GM18868 (cell line): ENCODE data around the gene ANO2.
"Not testable (repeated sequence)": the region's sequence is repeated elsewhere in the genome, so short reads cannot be mapped to it uniquely, and the experiment has no call there.

ENCODE experiments used
- ATAC-seq: cut with Tn5 transposase; IDR thresholded peaks from one replicate; pipeline ENCODE4 v1.9.1; 2021; ENCODE audit warnings: mild to moderate bottlenecking, moderate library complexity; ENCODE audit not compliant: unreplicated experiment

ANO2 gene

DNA sequence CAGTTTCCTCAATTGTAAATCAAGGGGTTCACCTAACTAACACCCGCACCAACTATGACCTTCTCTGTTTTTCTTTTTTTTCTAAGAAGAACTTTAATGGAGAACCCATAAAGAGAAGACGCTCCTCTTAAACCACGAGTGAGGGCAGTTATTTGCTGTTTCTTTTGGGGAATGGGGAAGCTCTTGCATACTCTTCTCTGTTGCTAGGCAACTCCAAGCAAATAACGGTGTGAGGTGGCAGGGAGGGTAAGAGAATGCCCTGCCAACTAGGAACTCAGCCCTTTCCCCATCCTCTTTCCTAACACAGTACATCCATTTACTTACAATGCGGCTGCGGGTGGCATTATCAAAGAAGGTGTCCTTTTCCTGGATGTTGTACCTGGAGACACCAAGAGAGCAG, 114.9 kb downstream of the ANO2 start:
- no peak for ATAC-seq

DNA sequence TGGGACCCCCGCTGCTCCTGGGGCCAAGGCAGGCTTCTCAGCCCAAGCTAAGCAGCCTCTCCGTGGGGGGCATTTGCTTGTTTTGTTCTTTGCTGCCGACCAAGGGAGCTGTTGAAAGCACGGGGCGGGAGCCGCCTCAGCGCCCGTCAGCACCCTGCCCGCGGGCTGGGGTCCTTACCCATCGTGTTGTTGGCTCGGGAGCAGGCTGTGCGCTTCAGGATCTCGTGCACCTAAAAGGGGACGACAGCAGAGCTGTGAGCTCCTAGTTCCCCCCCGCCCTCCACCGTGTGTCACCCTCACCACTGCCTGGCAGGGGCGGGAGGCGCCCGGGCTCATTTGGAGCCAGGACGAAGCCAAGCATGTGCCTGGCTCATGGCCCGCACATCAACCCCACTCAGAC, 117.5 kb downstream of the ANO2 start:
- ATAC-seq, result no peak

DNA sequence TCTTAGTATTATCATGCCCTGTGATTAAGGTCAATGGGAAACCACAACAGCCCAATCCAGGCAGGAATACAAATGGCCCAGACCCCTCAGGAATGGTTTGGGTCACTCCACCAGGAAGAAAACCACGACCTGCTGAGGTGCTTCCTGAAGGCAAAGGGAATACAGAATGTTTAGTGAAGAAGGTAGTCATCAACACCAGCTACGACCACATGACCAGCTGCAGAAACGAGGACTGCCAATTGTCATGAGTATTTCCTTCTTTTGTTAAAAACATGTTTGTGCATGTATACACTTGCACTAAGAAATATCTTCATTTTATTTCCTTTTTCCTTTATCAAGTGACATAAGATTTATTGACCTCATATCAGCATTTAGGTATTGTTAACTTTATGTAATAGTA, 119.3 kb downstream of the ANO2 start:
- ATAC-seq, result not testable (repeated sequence)

DNA sequence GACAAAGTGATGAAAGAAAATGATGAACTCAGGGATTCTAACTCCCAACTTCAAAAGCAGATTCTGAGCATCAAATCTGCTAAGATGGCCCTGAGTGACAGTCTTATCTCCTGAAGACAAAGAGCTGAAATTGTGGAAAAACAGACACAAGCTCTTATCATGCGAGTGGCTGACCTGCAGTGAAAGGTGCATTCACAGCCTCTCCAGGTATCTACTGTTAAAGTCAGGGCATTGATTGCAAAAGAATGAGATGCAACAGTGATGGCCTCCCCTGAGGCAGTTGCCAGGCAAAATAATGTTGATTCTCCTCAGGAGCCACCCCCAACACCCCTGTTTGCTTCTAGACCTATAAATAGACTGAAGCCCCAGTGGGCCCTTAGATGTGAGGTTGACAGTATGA, 126.2 kb downstream of the ANO2 start:
- not testable (repeated sequence) for ATAC-seq

DNA sequence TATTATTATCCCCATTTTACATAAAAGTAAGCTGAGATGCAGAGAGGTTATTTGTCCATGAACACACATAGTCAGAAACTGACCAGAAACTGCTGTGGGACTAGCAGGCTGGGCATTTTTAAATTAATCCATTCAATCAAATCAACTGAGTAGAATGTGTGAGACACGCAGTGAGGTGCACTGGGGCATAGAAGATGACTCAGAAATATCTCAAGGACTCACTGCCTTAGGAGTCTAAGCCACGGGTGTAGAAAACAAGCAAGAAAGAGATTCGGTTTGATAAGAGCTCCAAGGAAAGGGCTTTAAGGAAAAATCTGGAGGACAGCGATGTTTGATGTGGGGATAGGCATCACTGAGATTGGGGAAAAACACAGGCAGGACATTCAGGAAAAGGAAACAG, 127.8 kb downstream of the ANO2 start:
- no peak for ATAC-seq

DNA sequence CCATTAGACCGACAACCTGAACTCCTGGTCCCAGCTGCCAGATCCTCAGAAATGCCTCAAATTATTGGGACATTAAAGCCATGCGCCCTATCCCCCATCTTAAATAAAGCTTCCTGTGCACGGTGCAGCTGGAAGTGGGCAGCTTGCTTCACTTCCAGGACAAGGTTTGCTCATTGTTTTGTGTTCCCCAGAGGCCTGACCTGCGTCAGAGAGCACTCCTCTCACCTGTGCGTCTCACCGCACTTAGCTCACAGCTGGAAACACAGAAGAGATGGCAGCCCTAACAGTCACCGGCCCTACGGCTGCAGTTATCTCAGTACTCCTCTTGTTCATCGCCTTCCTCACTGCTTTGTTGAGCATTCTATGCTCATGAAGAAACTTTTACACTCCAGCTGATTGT, 135.5 kb downstream of the ANO2 start:
- ATAC-seq, result no peak

DNA sequence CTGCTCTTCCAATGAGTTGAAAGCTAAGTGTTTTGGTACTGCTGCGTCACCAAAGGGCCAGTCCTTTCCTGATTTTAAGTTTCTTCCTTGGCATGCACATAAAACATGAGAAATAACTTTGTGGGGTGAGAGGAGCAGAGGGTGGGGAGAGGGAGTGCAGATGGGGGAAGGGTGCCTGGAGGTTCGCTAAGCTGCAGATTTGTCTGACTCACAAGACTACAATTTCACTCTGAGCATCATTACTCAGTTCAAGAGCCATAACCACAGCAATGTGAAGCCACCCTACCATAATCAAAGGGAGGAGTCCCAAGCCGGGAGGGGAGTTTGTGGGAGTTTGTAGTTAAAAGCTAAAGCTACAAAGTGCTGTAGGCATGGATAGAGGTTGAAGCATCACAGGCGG, 136.1 kb downstream of the ANO2 start:
- ATAC-seq, result no peak

DNA sequence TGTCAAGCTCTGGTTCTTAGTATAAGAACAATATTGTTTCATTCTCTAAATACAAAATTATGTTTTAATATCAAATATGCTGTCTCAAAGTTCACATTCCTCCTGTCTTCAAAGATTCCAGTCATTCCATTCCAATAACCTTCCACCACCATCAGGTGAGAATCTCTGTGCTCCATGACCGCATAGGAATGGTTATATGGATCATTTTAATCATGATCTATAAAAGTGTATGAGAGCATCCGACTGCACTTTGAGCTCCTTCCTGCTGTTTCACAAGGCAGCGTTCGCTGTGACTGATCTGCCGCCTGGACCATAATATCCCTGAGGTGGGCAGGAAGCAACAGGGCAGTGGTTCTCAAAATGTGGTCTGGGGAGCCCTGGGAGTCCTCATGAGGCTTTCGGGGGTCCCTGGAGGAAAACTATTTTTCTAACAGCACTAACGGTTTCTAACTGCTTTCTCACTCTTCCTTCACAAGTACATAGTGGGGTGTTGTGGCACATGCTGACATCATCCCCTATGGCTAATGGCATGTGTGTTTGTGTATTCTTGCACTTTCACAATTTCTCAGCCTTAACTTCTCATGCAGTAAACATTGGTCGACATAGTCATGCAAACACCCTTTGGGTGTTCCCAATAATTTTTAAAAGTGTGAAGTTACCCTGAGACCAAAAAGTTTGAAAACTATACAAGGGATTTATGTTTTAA, 137.4 kb downstream of the ANO2 start:
- no peak for ATAC-seq

DNA sequence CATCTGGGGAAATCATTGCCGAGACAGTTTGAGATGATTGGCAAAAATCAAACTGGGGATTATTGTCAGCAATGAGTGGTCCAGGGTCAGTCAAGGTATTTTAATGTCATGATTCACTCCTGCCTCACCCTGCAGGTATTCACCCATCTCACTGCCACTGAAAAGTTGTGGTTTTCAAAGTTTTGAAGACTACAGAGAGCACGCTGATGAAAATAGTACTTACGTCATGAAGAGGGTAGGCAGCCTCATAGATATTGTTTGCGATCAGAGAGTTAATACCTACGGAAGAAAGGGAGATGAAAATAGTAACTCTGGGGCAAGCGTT, 138.0 kb downstream of the ANO2 start:
- no peak for ATAC-seq

DNA sequence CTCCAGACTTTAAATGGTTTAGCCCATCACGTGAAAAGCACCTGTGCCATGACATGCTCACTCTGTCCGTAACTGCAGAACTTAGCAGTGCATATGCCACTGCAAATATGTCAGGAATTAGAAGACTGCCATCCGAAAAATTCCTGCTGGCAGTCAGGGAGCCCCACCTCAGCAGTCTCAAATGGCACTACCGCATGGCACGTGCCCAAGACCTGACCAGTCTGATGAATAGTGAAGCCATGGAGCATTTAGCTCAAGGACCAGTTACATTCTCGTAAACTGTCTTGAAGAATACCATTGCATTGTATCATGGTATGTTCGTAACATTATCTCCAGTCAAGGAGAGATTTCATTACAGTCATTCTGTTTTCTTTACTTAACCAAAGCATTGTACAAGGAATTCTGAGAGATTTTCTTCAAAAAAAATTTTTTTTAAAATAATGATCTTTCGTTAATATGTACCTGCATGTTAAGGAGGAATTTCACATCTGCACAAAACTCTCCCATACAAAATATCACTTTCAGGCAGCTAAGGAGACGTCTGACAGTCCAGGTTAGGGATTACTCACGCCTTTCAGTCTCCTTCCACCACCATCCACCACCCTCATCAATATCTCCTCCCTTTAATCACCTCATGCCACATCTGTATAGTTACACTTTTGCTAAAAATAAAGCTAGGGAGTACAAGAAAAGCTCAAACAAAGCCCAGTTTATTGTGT, 138.5 kb downstream of the ANO2 start:
- no peak for ATAC-seq

DNA sequence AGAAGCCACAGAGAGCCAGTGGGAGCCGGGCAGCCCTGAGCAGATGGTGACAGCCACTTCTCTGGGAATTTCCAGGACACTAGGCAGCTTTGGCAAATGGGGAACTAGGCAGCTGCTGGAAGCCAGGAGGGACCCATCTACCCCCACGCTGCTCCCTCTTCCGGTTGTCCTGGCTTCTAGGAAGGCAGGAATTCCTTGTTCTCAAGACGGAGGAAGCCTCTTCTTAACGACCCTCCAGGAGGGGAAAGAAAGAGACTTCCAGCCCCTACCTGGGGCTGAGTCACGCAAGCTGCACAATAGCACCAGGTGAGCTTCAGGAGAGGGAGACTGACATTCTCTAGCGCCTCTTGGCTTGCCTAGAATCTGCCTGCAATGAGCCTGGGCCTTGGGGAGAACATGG, 141.5 kb downstream of the ANO2 start:
- ATAC-seq, result no peak

DNA sequence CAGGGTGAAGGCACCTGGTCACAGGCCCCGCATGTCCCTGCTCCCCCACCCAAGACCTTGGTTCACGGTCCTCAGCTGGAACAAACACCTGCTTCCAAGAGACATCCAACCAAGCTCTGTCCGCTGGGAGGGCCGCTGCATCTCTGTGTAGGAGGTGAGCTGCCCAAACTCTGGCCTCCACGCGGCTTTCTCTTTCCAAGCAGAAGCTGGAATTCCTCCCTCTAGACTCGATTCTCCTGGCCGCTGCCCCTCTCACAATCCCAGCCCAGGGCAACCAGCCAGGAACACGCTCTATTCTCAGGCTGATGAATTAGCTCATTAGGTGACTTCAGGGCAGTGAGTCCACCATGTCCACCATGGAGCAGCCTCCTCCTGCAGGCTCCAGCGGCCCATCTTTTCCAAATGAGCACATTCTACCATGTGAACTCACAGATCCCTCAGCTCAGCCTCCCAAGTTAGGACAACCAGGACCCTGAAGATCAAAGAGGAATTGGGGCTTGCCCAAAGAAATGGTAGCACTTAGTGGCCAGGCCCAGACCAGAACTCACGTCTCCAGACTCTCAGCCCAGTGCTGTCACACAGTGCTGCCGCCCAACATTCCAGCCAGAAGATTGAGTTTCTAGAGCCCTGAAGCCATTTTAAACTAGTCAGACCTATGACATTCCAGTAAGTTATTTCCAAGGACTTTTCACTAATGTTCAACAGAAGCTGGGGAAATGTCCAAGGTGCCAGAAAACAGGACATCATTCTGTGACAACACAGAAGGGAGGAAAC, 146.6 kb downstream of the ANO2 start:
- ATAC-seq, result no peak

DNA sequence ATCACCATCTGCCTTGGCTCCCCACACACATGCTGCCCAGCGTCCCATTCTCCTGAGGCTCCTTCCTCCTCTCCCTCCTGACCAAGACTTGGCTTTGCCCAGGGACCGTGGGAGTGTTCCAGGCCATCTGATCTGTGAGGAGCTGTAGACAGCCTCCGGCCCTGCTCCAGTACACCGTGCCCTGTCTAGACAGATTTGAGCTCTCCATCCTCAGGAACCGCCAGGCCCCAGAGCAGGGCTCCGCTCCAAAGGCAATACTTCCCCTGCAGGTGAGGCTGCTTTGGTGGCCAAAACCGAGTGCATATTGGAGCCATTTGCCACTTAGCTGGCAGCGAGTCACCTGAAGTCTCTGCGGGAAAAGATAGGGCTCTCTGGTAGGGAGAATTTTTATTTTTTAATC, 147.4 kb downstream of the ANO2 start:
- ATAC-seq, result no peak

DNA sequence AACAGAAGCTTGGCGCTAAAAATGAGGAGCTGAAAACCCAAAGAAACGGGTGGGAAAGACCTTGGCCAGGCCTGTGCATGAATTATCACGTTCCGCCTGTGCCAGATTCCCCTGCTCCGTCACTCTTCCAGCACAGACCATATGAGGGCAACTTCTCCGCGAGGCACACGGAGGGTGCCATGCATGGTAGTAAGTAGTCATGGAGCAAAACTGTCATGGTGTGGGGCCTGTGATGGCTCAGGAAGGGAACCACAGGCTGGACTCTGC, 148.2 kb downstream of the ANO2 start:
- no peak for ATAC-seq

DNA sequence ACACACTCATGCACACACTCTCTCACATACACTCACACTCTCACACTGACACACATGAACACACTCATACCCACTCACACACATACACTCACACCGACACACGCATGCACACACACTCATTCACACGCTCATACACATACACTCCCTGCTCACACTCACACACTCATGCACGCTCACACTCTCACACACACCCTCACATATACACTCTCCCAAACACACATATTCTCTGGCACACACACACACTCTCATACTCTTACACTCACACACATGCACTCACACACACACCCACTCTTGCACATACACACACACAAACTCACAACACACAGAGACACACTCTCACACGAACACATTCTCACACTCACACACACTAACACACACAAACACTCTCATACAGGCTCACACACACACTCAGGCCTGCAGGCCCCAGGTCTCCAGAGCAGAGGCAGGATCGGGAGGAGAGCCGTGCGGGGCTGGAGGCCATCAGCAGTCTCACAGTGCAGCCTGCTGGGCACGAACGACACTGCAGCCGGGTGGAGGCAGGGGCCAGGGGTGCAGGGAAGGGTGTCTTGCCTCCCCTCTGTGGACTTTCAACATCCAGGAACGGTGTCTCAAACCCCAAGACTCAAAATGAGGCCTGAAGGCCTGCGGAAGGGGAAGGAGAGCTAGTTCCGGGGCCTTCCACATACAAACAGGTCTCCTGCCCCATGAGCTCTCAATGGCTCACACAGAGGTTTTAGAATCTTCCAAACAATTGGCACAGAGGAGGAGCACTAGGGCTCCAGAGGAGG, 148.7 kb downstream of the ANO2 start:
- ATAC-seq, result no peak

DNA sequence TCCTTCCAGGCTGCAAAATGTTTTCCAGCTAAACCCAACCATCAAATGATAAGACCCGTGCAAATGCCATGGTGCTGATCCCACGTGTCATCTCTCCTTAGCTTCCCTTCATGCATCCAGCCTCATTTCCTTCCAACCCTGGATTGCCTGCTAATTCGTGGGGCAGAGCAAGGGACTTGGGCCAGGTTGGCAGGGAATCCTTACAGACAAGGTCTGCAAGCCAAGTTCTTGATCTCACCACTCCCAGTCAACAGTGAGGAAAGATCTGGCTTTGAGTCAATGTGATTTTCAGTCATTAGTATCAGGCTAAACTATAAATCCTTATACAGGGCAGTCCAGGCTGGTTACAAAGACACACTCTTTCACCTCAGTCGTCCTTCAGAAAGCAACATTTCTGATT, 150.9 kb downstream of the ANO2 start:
- ATAC-seq, result no peak

DNA sequence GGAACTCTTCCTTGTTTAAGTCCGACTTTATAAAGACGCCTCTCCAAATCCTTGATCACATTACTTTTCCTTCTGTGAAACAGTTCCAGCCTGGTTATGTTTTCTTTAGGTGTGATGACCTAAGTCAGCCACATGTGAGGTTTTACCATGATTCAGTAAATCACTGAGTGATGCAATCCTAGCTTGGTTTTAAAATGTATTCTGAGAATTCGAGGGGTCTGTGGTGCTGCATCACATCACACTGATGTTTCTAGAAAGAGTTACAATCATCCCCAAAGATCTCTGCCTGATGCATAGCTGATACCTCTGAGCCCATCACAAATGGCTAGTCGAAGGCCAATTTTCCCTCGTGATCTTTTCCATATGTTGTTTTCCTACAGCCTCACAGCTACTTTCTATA, 152.7 kb downstream of the ANO2 start:
- no peak for ATAC-seq

DNA sequence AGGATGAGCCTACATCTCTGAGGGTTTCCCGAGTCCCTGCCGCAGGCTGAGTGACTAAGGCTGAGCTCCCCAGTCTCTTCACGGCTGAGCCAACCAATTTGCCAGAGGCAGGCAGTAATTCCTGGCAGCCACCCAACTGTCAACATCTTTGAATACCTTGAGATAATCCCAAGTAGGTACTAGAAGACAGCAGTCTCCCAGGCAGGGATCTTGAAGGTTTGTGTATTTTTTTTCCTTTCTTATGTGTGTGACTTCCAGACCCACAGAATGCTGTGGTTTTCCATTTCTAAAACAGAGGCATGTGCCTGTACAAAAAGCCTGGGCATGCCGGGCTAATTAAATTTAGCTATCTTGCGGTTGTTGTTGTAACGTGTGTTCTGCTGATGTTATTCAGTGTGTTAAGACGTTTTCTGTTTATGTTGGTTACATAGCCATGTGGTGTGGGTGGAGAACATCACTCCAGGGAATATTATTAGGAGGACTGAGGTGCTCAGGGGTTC, 155.5 kb downstream of the ANO2 start:
- no peak for ATAC-seq

DNA sequence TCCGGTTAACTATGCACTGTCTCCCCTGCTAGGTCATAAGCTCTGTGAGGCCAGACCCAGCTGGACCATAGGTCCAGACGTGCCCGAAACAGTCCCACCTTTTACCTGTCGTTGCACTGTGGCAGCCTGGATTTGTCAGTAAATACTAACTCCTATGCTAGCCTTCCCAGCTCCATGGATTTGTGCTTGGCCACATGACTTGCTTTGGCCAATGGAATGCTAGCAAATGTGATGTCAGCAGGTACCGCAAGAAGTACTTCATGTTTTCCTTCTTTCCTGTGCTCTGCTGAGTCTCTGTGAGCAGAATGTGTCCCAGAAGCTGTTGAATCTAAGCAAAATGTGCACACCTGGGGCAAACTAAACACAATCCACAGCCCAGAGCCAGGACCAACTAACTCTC, 157.2 kb downstream of the ANO2 start:
- no peak for ATAC-seq

DNA sequence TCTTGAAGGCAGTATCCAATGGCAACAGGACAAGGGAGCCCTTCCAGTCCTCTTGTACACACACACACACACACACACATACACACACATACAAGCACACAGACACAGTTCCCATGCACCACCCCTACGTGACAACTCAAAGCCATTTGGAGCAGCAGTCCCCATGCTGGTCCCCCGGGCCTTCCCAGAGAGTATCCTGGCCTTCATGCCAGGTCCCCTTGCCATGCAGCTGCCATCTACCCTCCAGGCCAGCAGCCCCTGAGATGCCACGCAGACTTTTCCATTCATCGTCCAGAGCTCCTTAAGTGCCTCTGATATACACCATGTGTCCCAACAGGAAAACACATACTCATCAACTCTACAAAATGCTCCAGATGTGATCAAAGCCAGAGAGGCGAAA, 159.5 kb downstream of the ANO2 start:
- no peak for ATAC-seq

DNA sequence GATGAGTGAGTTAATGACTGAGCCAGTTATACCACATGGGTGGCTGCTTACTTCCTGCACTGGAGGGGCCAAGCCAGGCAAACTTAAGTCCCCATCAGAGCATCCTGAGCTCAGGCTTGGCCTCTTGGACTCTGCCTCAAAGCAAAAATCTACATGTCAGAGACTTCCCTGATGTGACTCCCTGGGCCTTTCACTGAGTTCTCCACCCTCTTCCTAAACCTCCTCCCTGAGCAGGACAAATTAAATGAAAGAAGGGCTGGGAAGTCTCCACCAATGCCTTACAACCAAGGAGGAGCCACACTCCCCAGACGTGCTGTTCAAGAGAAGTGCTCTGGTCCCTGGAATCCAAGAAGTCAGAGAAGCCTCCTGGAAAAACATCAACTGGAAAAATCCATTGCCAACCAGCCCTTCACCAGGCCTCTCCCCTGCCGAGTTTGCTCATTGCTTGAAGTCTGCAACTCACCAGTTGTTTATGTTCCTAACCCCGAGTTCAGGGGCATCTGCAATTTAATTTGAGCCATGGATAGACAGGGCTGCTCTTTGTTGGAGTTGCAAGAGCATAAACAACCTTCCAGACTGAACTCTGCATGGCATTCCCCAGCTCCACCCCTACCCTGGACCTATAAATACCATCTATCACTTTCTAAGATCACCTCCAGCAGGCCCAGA, 160.5 kb downstream of the ANO2 start:
- ATAC-seq, result no peak
